T47D (cell line): ENCODE results near the gene IFNG-AS1.
A peak's percentile ranks its signal among the peaks of the same experiment; 100 is the strongest.

ENCODE experiments used
- DNase-seq, 2 experiments: peaks; one replicate each; pipeline versions ENCODE4 v3.0.0 to v3.0.0-alpha.2; 2011 to 2012; ENCODE audit warnings: low read depth in 1 of 2, low spot score in 1 of 2
- JUND ChIP-seq: IDR thresholded peaks from 2 replicates; pipeline ENCODE4 v1.6.1; 2012; ENCODE audit warnings: low read depth
- in situ Hi-C: cut with HindIII; loops from 2 replicates; pipeline ENCODE4 v1.10.0; 2016; ENCODE audit warnings: low sequenced_read_pairs, low pct_unique_long_range_greater_than_20kb

The IFNG-AS1 gene

GRCh38 chr12:67989184-67989920 is at the start of gene IFNG-AS1:
Gene IFNG-AS1, plus strand, starts transcription at chr12:67989447.
- no peak for DNase-seq
- in situ Hi-C loops = no loop called here
- no peak for TF ChIP-seq JUND

DNA sequence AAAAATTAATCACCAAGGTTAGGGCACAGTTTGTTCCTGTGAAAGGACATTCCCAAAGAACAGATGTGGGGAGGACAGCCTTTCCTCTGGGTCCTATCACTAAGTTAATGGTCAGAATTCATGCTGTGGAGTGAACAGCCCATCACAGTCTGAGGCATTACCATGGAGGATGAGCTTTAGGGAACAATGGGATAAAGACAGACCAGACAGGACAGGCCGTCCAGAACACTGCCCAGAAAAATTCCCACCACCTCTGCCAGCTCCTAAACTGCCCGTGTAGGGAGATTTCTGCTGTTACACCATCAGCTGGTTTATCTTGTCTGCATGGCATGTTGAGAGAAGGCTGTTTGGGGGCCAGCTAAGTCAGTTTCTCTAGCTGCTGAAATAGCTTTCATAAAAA is 49.6 kb upstream of the IFNG-AS1 start:
- no peak for DNase-seq
- in situ Hi-C loops = no loop called here
- TF ChIP-seq JUND = no peak

DNA sequence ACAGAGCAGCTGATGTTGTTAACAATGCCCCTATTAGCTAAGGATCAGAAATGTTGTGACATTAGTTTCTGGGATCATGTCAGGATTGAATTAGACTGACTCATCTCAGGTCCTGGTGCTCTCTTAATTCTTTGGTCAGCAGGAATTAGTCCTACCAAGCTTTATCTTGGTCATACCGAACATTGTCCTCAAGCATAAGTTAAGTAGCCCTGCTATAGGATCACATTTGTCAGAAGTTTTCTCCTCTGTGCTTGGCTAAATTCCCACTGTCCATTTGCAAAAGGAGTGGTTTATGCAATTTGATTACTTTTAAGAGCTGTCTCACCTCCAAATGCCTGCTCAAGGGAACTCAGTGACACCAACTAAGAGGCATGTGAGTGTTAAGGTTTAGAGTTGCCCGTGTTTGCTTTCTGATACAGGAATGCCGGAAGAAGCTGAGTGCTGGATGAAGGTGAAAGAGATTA is 48.4 kb upstream of the IFNG-AS1 start:
- in situ Hi-C loops = no loop called here
- DNase-seq = no peak
- TF ChIP-seq JUND = no peak

- in situ Hi-C loops = no loop called here
- DNase-seq = no peak
- no peak for TF ChIP-seq JUND
Observed at GRCh38 chr12:67942724-67943123, 46.5 kb upstream of the IFNG-AS1 start.

GRCh38 chr12:67943141-67943892 is 45.9 kb upstream of the IFNG-AS1 start:
- in situ Hi-C loops = no loop called here
- TF ChIP-seq JUND = no peak
- peak; percentile 46 to 82 for DNase-seq

DNA sequence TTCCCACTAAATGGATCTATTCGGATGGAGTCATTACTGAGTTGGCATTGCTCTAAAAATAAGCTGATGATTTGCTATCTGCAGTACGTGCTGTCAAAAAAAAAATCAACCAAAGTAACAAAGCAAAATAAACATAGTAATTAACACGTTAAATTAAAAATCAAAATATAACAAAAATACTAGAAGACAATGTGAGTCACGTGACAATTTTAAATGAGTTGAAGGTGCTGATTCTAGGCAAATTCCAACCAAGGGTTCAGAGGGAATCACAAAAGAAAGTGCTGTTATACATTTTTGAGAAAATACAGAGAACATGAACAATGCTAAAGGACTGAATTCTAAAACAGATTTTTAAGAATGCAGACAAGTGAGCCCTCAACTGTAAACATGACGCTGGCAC is 45.2 kb upstream of the IFNG-AS1 start:
- DNase-seq = no peak
- in situ Hi-C loops = no loop called here
- TF ChIP-seq JUND = no peak

DNA sequence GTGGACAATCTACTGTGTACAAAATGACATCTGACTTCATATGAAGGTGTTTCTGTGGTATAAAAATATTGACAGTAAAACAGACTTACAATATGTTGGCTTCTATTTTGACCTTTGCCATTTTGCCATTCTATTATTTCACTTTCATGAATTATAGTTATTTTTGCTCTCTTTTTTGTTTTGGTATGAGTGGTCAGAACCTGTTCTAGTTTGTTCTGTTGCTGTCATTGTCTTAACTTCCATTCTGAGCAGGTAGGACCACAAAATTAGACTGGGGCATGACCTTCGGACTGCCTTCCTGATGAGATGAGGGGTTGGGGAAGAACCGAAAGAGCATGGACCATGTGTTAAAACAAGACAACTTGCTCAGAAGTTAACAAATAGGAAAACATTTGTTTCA is 36.5 kb upstream of the IFNG-AS1 start:
- in situ Hi-C loops = no loop called here
- no peak for TF ChIP-seq JUND
- DNase-seq = no peak

DNA sequence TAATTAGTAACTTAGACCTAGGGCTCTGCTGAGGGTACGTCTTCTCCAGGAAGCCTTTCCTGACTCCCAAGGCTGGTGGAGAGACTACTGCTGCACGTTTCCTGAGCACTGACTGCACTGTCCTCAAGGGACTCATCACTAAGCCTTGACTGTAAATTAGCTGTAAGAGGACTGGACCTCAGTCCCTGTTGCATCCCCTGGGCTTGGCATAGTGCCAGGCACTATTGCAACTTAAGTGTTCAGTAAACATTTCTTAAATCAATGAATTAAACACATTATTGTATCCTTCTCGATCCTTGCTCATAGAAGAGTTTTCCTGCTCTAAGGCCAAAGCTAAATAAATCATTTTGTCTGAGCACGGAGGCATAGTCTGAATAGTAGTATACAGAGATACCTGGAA is 31.9 kb upstream of the IFNG-AS1 start:
- no peak for TF ChIP-seq JUND
- in situ Hi-C loops = no loop called here
- no peak for DNase-seq

GRCh38 chr12:67958187-67958586 is 31.1 kb upstream of the IFNG-AS1 start:
- TF ChIP-seq JUND = no peak
- no peak for DNase-seq
- in situ Hi-C loops = no loop called here

- no peak for DNase-seq
- TF ChIP-seq JUND = no peak
- in situ Hi-C loops = no loop called here
Observed at GRCh38 chr12:67964456-67964855, 24.8 kb upstream of the IFNG-AS1 start.

- no peak for DNase-seq
- no peak for TF ChIP-seq JUND
- in situ Hi-C loops = no loop called here
Observed at GRCh38 chr12:67966560-67966959, 22.7 kb upstream of the IFNG-AS1 start.

- TF ChIP-seq JUND = no peak
- no peak for DNase-seq
- in situ Hi-C loops = no loop called here
Observed at GRCh38 chr12:67968321-67968720, 20.9 kb upstream of the IFNG-AS1 start.

DNA sequence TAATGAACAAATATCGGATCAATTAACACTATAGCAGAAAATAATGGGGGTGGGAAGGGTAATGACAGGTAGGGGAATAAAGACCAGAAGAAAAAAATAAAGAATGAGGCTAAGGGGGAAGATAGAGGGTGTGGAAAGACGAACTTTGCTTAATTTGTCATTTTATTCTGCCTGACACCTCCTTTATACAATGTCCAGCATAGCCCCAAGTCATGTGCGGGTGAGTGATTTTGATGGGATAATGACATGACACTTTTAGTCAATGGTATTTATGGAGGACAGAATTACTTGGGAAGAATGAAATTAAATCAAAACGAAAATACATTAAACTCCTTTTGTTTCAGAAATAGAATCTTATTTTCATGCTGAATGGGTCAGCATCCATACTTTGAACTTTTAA is 20.5 kb upstream of the IFNG-AS1 start:
- no peak for TF ChIP-seq JUND
- DNase-seq = no peak
- in situ Hi-C loops = no loop called here
